ENCODE data around the gene BTAF1. TPM values are rescaled to one million over a fixed set of nuclear protein-coding genes. Genes with fewer than 3 reads are reported as not detected.

The BTAF1 gene
- total and polyA plus RNA-seq, 2 experiments from 2014 or later = 30.4 to 55.7 TPM

- TF ChIP-seq STAT1 (IDR thresholded peaks at IDR 0.05; ENCODE audit: unreplicated experiment) = no peak
- no peak for TF ChIP-seq CREB1 (CRISPR knock-in tag; IDR thresholded peaks at IDR 0.05; ENCODE audit: low read depth)
- TF ChIP-seq CTCF (conservative IDR thresholded peaks at IDR 0.05; ENCODE audit: low read depth in 2 of 2) = no peak
- TF ChIP-seq EZH2phosphoT487 (IDR thresholded peaks at IDR 0.05; ENCODE audit: unreplicated experiment) = no peak
- TF ChIP-seq REST (IDR thresholded peaks at IDR 0.05; ENCODE audit: unreplicated experiment) = no peak
- TF ChIP-seq ETS1 (IDR thresholded peaks at IDR 0.05) = no peak
- TF ChIP-seq ZNF331 (CRISPR knock-in tag; IDR thresholded peaks at IDR 0.05; ENCODE audit: low read depth) = no peak
- TF ChIP-seq JUNB (IDR thresholded peaks at IDR 0.05; ENCODE audit: unreplicated experiment) = no peak
Measured at GRCh38 chr10:92052088-92052487, 128.5 kb downstream of the BTAF1 start (continued).

- Mint-ChIP-seq H3K4me1 (peaks cover 2% of the 10 kb centered on the region), H3K27me3 (ENCODE audit: insufficient read depth, low read depth, poor library complexity) (peaks cover 4% of the 10 kb centered on the region), H3K4me3 (no peak overlapping the region), H3K9me3 (no peaks in the 10 kb centered on the region; the same call in 2 of the 3 replicates), H3K27ac (no peak overlapping the region), H3K36me3 (ENCODE audit: low read depth) (no peaks in the 10 kb centered on the region)
- no peak overlapping the region for H3K4me2 ChIP-seq
- H3K4me3 ChIP-seq = no peak overlapping the region
- H4K20me1 ChIP-seq (replicated peaks; ENCODE audit: insufficient read depth) = no peaks in the 10 kb centered on the region; the same call in 1 of the 2 replicates
- H3K9me2 ChIP-seq (ENCODE audit: insufficient read depth) = no peaks in the 10 kb centered on the region
- H3K4me1 ChIP-seq (ENCODE audit: insufficient read depth) = no peaks in the 10 kb centered on the region
- no peak overlapping the region for H2AFZ ChIP-seq
- H3K79me2 ChIP-seq (replicated peaks; ENCODE audit: insufficient read depth) = no peaks in the 10 kb centered on the region
- no peaks in the 10 kb centered on the region for H3F3A ChIP-seq (replicated peaks; ENCODE audit: low read depth)
- no peak for DNase-seq (ENCODE audit: low spot score)
- peak; percentile 70 for ATAC-seq
- no peak overlapping the region for H3K27ac ChIP-seq (ENCODE audit: low read depth)
- H3K36me3 ChIP-seq (ENCODE audit: insufficient read depth) = no peaks in the 10 kb centered on the region
- no peaks in the 10 kb centered on the region for H3K27me3 ChIP-seq (ENCODE audit: insufficient read depth)
- TF ChIP-seq JUNB (IDR thresholded peaks at IDR 0.05; ENCODE audit: unreplicated experiment) (no peak), ZNF462 (CRISPR knock-in tag; IDR thresholded peaks at IDR 0.05) (no peak), STAT1 (IDR thresholded peaks at IDR 0.05; ENCODE audit: unreplicated experiment) (no peak), ZNF331 (CRISPR knock-in tag; IDR thresholded peaks at IDR 0.05; ENCODE audit: low read depth) (no peak), CTCF (conservative IDR thresholded peaks at IDR 0.05; ENCODE audit: low read depth in 2 of 2) (no peak)
Measured at GRCh38 chr10:92052741-92053140, 129.2 kb downstream of the BTAF1 start.

Data from GM23338 (cell line).